ENCODE data around the gene HLA-DQA1. TPM values are rescaled to one million over a fixed set of nuclear protein-coding genes. Genes with fewer than 3 reads are reported as not detected.

Gene HLA-DQA1
- total and polyA plus RNA-seq, 10 of the 15 experiments (the other 5 are each of a cell fraction or from before 2014, with no cell fraction given): 289 to 1,769 (median 460) TPM

DNA sequence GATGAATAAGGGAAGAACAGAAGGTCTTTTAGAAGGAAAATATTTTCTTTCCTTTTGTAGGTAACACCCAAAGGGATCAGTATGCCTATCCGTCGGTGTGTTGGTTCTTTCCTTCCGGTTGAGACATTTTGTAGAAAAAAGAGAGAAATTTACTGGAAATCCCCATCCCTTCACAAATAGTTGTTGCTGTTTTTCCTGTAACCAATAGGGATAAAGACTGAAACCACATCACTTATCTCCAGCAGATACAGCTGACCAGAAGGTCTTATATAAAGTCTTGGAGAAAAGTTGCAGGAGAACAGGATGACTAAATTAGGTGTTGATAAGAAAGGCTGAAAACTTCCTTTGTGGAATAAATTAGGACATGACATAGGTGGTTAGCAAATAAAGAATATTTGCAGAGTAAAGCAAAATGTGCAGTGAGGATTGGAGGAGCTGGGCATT lies 32.8 kb upstream of the HLA-DQA1 start (continued):
- TF ChIP-seq, protein P1, sequence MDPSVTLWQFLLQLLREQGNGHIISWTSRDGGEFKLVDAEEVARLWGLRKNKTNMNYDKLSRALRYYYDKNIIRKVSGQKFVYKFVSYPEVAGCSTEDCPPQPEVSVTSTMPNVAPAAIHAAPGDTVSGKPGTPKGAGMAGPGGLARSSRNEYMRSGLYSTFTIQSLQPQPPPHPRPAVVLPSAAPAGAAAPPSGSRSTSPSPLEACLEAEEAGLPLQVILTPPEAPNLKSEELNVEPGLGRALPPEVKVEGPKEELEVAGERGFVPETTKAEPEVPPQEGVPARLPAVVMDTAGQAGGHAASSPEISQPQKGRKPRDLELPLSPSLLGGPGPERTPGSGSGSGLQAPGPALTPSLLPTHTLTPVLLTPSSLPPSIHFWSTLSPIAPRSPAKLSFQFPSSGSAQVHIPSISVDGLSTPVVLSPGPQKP (IDR thresholded peaks at IDR 0.05; ENCODE audit: low read depth, low read length): no peak
- TF ChIP-seq MAX (IDR thresholded peaks at IDR 0.05; ENCODE audit: low read depth, low read length) (no peak), HDAC6 (IDR thresholded peaks at IDR 0.05; ENCODE audit: unreplicated experiment) (no peak), NFYA (IDR thresholded peaks at IDR 0.05; ENCODE audit: borderline replicate concordance, low read depth, low read length) (no peak), BMI1 (IDR thresholded peaks at IDR 0.05; ENCODE audit: borderline replicate concordance) (no peak), SRF (IDR thresholded peaks at IDR 0.05; ENCODE audit: low read depth in 2 of 2, low read length in 2 of 2) (peak in 1 of 2 experiments; percentile 53; a peak in 1 of 4 replicates), PAX8 (IDR thresholded peaks at IDR 0.05) (no peak), ZNF622 (IDR thresholded peaks at IDR 0.05) (no peak), JUND (IDR thresholded peaks at IDR 0.05; ENCODE audit: low read depth, low read length) (no peak), ZNF274 (IDR thresholded peaks at IDR 0.05; ENCODE audit: insufficient read depth, insufficient read length) (no peak), IRF4 (IDR thresholded peaks at IDR 0.05; ENCODE audit: low read depth, low read length) (no peak), JUNB (IDR thresholded peaks at IDR 0.05) (no peak), SKIL (IDR thresholded peaks at IDR 0.05; ENCODE audit: low read depth, poor library complexity, severe bottlenecking) (no peak), SPI1 (IDR thresholded peaks at IDR 0.05; ENCODE audit: borderline replicate concordance, insufficient read depth, low read depth, low read length) (no peak), BHLHE40 (IDR thresholded peaks at IDR 0.05; ENCODE audit: borderline replicate concordance in 1 of 2, low read depth in 2 of 2, low read length in 1 of 2) (0 out of 4 replicates have a peak, but pooled peaks of 1 of the 2 experiments have one; percentile 24), MXI1 (IDR thresholded peaks at IDR 0.05; ENCODE audit: low read depth, low read length) (no peak)
- TF ChIP-seq, protein P2, sequence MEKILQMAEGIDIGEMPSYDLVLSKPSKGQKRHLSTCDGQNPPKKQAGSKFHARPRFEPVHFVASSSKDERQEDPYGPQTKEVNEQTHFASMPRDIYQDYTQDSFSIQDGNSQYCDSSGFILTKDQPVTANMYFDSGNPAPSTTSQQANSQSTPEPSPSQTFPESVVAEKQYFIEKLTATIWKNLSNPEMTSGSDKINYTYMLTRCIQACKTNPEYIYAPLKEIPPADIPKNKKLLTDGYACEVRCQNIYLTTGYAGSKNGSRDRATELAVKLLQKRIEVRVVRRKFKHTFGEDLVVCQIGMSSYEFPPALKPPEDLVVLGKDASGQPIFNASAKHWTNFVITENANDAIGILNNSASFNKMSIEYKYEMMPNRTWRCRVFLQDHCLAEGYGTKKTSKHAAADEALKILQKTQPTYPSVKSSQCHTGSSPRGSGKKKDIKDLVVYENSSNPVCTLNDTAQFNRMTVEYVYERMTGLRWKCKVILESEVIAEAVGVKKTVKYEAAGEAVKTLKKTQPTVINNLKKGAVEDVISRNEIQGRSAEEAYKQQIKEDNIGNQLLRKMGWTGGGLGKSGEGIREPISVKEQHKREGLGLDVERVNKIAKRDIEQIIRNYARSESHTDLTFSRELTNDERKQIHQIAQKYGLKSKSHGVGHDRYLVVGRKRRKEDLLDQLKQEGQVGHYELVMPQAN (conservative IDR thresholded peaks at IDR 0.05): no peak
- TF ChIP-seq, protein P3, sequence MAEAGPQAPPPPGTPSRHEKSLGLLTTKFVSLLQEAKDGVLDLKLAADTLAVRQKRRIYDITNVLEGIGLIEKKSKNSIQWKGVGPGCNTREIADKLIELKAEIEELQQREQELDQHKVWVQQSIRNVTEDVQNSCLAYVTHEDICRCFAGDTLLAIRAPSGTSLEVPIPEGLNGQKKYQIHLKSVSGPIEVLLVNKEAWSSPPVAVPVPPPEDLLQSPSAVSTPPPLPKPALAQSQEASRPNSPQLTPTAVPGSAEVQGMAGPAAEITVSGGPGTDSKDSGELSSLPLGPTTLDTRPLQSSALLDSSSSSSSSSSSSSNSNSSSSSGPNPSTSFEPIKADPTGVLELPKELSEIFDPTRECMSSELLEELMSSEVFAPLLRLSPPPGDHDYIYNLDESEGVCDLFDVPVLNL (IDR thresholded peaks at IDR 0.05; ENCODE audit: low read depth, low read length): no peak
- TF ChIP-seq, protein P4, sequence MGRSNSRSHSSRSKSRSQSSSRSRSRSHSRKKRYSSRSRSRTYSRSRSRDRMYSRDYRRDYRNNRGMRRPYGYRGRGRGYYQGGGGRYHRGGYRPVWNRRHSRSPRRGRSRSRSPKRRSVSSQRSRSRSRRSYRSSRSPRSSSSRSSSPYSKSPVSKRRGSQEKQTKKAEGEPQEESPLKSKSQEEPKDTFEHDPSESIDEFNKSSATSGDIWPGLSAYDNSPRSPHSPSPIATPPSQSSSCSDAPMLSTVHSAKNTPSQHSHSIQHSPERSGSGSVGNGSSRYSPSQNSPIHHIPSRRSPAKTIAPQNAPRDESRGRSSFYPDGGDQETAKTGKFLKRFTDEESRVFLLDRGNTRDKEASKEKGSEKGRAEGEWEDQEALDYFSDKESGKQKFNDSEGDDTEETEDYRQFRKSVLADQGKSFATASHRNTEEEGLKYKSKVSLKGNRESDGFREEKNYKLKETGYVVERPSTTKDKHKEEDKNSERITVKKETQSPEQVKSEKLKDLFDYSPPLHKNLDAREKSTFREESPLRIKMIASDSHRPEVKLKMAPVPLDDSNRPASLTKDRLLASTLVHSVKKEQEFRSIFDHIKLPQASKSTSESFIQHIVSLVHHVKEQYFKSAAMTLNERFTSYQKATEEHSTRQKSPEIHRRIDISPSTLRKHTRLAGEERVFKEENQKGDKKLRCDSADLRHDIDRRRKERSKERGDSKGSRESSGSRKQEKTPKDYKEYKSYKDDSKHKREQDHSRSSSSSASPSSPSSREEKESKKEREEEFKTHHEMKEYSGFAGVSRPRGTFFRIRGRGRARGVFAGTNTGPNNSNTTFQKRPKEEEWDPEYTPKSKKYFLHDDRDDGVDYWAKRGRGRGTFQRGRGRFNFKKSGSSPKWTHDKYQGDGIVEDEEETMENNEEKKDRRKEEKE (IDR thresholded peaks at IDR 0.05): no peak
